Measurements from ENCODE around the gene PLCH1.

DNA sequence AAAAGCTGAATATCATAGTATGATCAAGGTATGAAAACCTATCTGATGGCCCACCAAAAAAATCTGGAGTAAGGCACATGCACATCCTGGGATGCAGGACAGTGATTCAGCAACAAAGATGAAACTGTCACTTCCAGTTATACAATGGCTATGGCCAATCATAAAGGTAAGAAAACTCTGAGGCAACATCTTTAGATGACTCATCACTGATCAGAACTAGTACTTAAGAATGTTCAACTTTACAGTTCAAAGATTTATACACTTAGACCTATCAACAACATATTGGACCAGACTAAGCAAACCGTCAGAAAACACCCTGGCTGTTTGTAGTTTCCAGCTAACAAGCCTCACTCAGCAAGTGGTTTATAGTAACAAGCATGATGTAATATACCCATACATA lies 21.3 kb upstream of the PLCH1 start:
- TF ChIP-seq SNAI2 (CRISPR knock-in tag; IDR thresholded peaks at IDR 0.05) (no peak), CSDC2 (CRISPR knock-in tag; IDR thresholded peaks at IDR 0.05) (no peak), RARB (CRISPR knock-in tag; IDR thresholded peaks at IDR 0.05) (no peak), ZFP3 (CRISPR knock-in tag; IDR thresholded peaks at IDR 0.05) (no peak), PATZ1 (CRISPR knock-in tag; IDR thresholded peaks at IDR 0.05; ENCODE audit: borderline replicate concordance) (no peak), ARNTL (CRISPR knock-in tag; IDR thresholded peaks at IDR 0.05; ENCODE audit: borderline replicate concordance, low read depth) (no peak), ISL1 (CRISPR knock-in tag; IDR thresholded peaks at IDR 0.05) (no peak), ZFP30 (CRISPR knock-in tag; IDR thresholded peaks at IDR 0.05) (no peak), ZC3H10 (CRISPR knock-in tag; IDR thresholded peaks at IDR 0.05) (no peak), CREB5 (CRISPR knock-in tag; IDR thresholded peaks at IDR 0.05; ENCODE audit: low read depth) (no peak), ZNF70 (CRISPR knock-in tag; IDR thresholded peaks at IDR 0.05) (no peak), ESRRG (CRISPR knock-in tag; IDR thresholded peaks at IDR 0.05) (no peak), ZNF565 (CRISPR knock-in tag; conservative IDR thresholded peaks at IDR 0.05; ENCODE audit: low read depth) (no peak), PPARA (CRISPR knock-in tag; IDR thresholded peaks at IDR 0.05; ENCODE audit: borderline replicate concordance) (no peak)
